ENCODE results near the gene MAGI1. TPM values are rescaled to one million over a fixed set of nuclear protein-coding genes. Genes with fewer than 3 reads are reported as not detected.

MAGI1 gene
- total RNA-seq, 1 donor from 2014 or later: 0.49 TPM

DNA sequence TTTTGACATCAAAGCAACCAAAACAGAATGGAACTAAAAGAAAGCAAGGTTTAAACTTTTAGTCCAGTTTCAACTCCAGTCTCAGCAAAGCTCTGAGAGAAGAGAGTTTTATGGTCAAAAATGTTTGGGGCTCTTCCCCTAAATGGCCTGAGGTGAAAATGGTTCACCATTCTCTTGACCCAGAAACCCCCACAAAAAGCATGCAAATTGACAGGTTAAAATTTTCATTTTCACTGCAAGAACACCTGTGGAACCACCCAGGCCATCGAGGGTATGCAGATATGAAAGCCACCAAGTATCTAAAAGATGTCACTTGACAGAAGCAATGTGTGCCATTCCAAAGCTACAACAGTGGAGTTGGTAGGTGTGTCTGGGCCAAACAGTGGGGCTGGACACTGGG, 195.0 kb downstream of the MAGI1 start:
- intact Hi-C loops (cut with micrococcal nuclease): no loop called here

DNA sequence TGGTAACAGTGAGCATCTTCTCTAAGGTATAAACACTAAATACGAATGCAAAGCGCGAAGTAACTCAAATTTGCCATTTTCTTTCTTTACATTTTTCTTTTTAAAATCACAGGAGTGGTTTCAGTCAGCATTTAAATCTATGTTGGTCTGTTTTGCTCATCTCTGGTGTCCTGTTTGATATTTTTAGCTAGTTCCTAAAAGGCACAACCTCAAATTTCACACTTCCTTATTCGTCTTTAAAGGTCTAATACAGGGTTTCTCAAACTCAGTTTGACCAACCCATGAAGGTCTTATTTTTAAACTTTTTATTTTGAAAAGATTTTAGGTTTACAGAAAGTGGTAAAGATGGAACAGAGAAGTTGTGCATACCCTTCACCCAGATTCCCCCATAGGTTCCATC, 201.1 kb downstream of the MAGI1 start:
- intact Hi-C loops (cut with micrococcal nuclease): no loop called here

DNA sequence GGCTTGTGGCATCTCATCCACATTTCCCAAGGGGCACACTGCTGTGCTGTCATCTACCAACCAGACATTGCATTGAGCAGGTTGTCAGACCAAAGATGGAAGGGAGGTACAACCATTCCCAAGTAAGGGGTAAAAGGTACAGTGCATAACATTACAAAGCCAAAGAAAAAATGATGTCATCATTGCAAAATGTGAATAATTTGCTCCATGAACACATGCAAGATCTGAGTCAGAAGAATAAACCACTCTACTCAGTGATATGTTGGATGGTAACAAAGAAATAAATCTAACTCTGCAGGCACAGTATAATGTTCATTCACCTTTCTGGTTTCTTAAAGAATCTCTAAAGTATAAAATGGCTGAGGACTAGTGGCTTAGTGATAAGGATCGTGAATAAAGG, 202.7 kb downstream of the MAGI1 start:
- intact Hi-C loops (cut with micrococcal nuclease): no loop called here

DNA sequence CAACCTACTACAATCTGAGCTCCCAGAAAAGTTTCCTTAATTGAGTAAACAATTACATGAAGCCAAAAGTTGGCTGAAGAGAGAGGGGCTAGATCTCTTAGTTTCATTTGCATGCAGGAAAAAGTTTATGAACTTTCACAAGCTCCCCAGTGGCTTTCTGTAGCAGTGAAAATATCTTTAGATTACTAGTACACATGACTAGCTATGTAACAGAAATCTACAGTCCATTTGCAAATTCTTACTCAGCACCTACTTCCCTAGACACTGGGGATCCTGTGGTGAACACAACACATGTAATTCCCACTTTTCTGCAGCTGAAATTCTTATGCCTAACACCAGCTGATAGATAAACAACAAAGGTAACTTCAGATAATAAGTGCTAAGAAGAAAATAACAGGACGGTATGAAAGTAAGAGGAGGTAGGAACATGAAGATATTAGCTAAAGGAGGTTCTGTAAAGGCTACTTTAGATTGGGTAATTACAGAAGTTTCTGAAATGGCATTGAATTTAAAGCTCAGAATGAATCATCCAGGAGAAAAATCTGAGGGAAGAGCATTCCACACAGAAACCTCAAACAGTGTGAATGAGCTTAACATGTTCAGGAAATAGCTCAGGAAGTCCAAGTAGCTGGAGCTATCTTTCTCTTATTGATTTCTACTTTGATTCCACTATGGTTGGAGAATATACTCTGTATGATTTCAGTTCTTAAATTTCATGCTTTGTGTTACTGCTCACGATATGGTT, 204.8 kb downstream of the MAGI1 start:
- intact Hi-C loops (cut with micrococcal nuclease): no loop called here

DNA sequence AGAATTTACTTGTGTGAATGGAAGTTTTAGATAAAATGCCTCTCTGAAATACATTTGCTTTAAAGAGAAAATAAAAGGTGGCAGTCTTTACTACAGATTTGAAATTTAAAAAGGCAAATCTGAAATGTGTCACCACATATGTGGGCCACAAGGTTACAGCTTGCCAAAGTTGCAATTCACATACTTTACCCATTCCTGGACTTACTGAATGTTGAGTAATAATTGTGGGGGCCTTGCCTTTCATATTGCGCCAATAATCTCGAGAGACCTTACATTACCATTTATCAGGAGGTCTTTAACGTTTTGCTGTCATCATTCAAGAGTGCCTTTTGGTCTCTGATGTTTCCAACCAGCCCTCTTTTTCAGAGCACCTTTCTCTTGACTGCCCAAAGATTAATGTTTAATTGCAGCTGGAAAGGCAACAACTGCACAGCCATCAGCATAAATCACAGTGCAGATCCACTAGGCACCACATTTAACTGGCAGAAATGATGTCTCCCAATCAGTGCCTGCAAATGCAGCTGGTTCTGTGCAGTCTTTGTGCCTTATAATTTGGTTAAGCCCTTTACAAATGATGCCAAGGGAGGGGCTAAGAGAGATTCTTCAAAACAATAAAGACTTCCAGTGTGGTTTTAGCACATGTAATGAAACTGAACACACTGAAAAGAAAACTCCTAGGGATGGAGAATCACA, 206.8 kb downstream of the MAGI1 start:
- intact Hi-C loops (cut with micrococcal nuclease): no loop called here

DNA sequence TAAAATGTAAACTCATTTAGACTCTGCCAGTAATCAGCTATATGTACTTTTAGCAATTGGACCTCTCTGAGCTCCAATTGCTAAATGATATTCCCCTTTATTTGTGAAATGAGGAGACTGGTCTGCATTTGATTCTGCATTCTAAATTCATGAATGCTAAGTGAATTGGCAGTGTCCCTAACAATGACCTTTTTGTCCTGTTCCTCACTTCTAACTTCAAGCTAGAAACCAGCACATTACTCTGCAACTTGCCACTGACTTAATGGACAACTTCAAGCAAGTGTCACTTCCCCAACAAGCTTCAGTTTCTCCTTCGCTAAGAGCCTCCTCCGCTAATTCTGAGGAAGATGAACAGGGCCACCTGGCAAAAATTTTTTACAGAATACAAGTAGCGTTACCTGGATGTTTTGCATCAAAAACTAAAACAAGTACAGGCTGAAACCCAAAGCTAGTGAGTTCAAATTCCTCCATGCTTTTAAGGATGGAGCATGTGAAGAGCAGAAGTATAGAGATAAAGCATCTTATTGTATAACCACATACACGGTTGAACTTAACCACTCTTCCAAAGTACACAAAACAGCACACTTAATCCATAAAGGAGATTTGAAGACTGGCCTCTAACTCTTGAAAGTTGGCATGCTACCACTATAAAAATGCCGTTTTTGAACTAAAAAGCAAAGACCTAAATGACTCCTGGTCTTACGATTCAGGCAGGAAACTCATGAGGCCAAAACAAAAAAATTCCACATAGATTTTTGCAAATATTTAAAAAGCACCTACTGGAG, 207.6 kb downstream of the MAGI1 start:
- intact Hi-C loops (cut with micrococcal nuclease): no loop called here

DNA sequence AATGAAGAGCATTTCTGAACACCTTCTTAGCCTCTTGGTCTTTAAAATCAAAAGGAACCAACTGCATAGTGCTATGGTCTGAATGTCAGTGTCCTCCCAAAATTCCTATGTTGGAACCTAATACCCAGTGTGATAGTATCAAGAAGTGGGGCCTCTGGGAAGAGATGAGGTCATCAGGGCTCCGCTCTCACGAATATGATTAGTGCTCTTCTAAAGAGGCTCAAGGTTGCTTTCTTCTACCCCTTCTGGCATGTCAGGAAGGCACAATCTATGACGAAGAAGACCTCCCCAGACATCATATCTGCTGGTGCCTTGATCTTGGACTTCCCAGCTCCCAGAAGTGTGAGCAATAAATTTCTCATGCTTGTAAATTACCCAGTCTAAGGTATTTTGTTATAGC, 209.5 kb downstream of the MAGI1 start:
- intact Hi-C loops (cut with micrococcal nuclease): no loop called here

DNA sequence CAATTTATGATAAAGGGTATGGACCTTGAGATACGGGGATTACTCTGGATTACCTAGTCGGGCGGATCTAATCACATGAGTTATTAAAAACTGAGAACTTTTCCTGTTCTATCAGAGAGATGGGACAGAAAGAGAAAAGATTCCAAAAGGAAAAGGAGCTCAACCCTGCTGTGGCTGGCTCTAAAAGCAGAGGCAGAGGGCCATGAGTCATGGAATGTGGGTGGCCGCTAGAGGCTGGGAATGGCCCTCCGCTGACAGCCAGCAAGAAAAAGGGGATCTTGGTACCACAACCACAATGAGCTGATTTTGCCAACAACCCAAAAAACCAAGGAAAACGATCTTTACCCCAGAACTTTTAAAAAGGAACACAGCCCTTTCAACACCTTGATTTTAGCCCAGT, 210.0 kb downstream of the MAGI1 start:
- intact Hi-C loops (cut with micrococcal nuclease): no loop called here

DNA sequence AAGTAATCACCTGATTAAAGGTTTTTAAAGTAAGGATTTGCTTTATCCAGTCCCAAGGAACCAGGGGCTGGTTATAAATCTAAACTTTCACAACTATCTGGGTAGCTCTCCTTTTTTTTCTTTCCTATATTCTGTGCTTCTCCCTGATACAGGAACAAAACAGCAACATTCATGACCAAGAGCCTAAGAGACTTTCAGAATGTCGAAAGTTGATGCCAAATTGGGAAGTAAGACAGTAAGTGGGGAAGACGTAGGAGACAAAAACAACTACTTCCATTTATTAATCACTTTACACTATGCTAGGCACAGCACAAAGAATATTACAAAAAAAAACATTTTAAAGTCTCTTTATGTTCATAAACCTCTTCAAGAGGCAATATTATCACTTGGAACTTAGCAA, 211.6 kb downstream of the MAGI1 start:
- intact Hi-C loops (cut with micrococcal nuclease): no loop called here

DNA sequence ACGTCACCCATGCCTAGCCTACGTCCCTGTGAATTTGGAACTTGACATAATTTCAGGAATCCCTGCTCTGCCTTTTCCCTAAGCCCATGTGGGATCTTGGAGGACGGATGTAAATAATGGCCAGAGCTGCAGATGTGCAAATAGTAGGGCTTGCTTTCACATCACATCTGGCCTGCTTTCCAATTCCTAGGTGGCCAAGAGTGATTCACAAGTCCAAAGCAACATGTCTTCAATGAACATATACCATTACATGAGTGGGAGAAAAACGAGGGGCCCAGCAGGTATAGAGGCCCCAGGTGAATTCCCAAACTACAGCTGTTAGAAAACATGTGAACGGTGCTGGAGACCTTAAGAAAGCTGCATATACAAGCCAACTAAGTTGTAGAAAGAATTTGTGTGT, 214.6 kb downstream of the MAGI1 start:
- intact Hi-C loops (cut with micrococcal nuclease): no loop called here

DNA sequence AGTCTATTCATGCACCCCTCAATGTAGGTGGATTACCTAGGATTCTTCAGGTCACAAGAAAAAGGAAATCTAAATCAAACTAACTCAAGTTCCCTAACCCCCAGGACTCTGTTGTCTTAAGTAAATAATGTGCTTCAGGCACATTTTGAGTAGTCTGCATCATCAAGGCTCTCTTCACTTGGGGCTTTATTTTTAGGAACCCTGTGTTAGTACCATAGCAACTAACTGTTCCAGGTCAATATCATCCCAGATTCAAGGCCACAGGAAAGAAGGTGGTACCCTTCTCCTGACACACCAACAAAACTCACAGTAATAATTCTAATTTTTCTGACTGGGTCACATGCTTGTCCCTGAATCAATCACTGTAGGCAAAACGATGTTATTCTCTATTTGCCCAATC, 218.1 kb downstream of the MAGI1 start:
- intact Hi-C loops (cut with micrococcal nuclease): no loop called here

DNA sequence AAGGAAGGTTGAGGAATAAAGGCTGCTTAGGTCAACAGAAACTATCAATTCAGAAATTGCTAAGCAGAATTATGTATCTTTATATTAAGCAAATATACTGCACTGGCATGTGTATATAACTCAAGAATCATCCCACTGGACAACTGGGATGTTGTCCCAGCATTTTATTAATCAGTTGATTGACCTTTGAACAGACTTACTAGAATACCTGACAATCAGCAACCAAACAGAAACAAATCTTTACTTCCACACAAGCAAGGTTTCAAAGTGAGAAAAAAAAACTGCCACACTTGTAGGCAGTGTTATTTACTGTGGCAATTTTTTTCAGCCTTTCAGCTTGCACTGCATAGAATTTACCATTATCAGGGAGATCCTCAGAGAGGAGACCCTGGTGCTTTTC, 218.8 kb downstream of the MAGI1 start:
- intact Hi-C loops (cut with micrococcal nuclease): no loop called here

DNA sequence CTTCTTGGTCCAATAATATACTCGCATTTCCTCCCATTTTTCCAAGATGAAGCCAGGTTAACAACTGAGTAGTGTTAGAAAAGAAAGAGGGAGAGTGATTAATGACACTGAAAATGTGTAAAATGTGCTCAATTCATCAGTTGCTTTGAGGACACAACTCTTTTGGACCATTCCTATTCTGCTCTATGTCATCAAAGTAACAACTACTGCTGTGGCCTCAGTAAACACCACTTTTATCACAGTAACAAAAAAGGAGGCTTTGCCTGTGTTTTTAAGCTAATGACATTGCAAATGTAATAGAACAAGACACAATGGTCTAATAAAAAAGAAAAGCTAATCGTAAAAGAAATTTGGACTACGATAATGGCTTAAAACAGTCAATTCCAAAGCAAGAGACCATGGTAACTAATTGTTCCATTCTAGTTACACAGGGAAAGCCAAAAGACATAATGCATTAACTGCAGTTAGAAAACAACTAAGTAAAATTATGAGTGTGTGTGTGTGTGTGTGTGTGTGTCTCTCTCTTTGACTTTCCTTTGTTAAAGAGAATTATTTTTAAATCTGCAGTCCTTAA, 221.1 kb downstream of the MAGI1 start:
- intact Hi-C loops (cut with micrococcal nuclease): no loop called here

DNA sequence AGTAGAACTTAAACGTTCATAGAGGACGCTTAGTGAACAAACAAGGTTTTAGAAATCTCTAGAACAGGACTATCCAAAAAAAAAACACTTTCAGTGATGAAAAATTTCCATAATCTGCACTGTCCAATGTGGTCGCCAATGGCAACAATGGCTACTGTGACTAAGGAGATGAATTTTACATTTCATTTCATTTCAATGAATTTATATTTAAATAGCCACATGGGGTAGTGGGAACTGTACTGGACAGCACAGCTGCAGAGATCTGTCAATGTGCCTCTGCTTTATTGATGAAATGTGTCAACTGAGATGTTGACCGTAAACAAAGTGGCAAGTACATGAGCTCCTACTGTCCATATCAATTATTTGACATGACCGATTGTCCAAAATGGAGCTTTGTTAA, 222.5 kb downstream of the MAGI1 start:
- intact Hi-C loops (cut with micrococcal nuclease): no loop called here

DNA sequence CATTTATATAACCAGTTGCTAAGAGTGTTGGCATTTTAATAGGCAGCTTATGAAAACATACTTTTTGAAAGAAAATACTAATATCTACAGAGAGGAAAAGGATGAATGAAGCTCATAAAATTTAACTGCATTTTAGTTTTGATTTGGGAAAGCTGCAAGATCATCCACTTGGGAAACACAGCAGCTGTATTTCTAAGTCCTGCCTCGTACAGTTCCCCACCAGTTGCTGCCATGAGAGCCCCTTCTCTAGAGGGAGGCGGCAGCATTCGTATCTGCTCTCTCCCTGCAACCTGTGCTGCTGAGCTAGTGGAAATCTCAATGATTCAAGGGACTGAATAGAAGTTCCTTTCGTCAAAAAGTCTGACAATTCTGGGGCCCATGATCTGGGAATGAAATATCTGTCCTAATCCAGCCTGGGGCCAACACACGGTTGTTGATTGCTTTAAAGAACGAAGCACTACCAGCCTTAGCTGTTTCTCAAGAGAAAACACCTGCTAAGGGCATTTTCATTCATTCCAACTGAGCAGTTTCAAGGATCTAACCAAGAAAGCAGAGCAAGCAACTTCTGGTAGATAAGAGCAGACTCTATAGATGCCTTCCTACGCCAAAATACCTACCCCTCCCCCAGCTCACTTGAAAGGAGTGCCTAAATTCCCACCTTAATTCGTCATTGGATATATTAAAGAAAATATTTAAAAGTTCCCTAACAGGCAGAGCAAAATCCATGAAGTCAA, 223.7 kb downstream of the MAGI1 start:
- intact Hi-C loops (cut with micrococcal nuclease): no loop called here

DNA sequence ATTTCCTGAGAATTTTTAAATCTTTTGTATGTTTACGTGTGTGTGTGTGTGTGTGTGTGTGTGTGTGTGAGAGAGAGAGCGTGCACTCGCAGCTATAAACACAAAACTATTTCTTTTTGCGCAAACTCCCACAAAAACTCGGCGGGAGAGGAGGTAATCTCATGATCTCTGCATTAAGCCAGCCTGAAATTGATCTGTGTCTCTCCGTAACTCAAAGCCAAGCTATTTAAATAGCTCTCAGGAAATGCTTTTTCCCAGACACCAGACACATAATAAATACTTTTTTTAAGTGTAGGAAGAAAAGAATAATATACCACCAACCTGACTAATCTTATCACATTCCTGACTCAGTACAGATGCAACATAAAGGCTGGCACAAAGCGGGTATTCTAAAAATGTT, 226.8 kb downstream of the MAGI1 start:
- intact Hi-C loops (cut with micrococcal nuclease): no loop called here

DNA sequence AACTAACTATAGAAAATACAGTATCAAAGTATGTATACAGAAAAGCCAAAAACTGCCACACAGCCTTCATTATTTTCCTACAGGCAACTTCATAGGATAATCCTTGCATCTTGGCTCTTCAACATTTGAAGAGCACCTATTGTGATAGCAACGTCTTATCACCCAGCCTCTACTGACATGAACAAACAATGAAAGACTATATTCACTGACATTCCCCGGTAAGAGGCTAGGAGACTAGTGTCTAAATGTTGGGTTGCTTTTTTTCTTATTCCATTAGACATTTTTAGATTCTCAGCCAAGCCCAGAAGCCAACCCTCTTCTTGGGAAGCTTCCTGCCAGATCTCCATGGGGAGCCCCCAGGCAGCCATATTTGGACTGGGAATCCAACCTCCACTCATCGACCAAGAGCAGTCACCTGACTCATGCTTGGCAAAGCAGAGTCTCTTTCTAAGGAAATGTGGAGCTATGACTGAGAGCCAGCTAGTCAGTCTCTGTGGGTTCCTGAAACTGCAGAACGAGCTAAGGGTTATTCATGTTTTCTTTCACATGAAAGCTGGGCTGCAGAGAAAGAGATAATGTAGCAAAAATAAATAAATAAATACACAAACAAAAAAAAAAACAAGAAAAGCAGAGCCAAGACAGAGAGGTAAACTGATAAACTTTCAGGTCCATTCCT, 227.5 kb downstream of the MAGI1 start:
- intact Hi-C loops (cut with micrococcal nuclease): no loop called here

DNA sequence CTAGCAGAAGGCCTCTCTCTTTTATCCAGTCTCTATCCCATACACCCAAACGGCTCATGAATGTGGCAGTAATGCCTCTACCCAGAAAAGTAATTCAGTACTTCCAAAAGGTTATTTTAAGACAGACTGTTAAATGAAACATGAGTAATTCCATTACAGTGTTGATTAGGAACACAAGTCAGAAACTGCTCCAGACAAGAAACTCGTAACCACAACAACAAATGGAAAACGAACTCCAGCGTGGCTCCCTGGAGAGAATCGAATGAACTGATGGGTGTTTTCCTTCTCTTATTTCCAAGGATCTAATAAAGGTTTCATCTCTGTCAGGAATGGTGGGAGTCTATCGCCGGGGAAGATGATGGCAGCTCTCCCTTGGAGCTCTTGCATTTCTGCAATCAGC, 228.4 kb downstream of the MAGI1 start:
- intact Hi-C loops (cut with micrococcal nuclease): no loop called here

DNA sequence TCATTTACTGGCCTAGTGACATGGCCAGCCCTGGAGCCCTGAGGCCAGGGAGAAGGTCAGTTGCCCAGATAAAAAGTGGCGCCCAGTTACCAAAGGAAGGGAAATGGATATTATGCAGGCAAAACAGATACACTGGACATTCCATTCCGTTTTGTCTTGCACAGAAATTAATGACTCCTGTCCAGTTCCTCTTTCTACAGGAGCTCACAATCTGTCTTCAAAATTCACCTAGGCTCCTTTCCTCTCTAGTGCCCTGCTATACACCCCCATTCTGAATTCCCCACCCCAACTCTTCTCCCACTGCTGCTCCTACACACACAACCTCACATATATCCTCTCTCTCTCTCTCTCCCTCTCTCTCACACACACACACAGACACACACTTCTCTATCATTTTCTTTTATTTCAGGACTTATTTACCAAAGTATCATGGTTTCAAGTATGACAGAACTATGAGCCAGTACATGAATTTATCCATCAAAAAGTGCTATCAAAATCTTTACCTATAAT, 229.0 kb downstream of the MAGI1 start:
- intact Hi-C loops (cut with micrococcal nuclease): no loop called here

DNA sequence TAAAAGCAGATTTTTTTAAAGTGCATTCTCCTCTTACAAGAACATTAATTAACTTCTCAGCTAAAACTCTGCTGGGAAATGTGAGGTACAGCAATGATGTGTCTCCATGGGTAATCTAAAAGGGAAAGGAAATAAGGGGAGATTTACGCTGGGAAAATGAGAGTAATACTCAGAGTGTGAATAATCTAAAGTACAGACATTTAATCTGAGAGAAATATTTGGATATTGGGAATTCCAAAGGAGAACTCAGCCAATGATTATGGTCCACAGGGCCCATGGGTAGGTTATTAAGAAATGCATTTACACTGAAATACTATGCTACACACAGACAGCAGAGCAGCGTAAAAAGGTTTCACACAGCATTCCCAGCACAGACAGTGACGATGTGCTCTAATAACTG, 229.9 kb downstream of the MAGI1 start:
- intact Hi-C loops (cut with micrococcal nuclease): no loop called here

DNA sequence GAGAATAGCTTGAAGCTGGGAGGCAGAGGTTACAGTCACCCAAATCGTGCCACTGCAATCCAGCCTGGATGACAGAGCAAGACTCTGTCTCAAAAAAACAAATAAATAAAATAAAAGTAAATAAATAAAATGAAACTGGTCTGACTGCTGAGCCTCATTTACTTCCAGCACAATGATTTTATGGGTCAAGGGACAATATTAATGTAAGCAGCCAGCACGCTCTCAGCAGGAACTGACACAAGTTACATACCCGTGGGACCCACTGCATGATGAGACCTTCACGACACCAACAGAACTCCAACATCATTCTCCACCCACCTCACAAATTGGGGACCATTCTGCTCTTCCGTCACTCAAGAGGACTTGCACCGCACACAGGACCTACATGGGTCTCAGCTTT, 230.3 kb downstream of the MAGI1 start:
- intact Hi-C loops (cut with micrococcal nuclease): no loop called here
